Central memory CD8-positive, alpha-beta T cell (primary cell): ENCODE results near the gene TMEM201.

Source experiments
- ATAC-seq: fragments of 150-1000 bp; cut with Tn5 transposase; replicated peaks from 2 replicates; pipeline ENCODE4 v1.10.0; 2022; ENCODE audit warnings: mild to moderate bottlenecking, moderate FRiP score, moderate number of reproducible peaks; ENCODE audit not compliant: poor library complexity, severe bottlenecking; ENCODE audit errors: extremely low read depth
- DNase-seq, 2 donors: peaks; one replicate each; pipeline ENCODE4 v3.0.0; 2021; ENCODE audit warnings: low spot score in 2 of 2
- H3K27ac Mint-ChIP-seq: one replicate; pipeline ENCODE4 v1.8.0; 2022; ENCODE audit warnings: low read depth, mild to moderate bottlenecking, moderate library complexity, mixed read lengths
- H3K27me3 Mint-ChIP-seq: one replicate; pipeline ENCODE4 v1.8.0; 2022; ENCODE audit warnings: mixed read lengths
- H3K36me3 Mint-ChIP-seq: one replicate; pipeline ENCODE4 v1.8.0; 2022; ENCODE audit warnings: mild to moderate bottlenecking, moderate library complexity, mixed read lengths; ENCODE audit not compliant: insufficient read depth
- H3K4me1 Mint-ChIP-seq: one replicate; pipeline ENCODE4 v1.8.0; 2022; ENCODE audit warnings: mixed read lengths
- H3K4me3 Mint-ChIP-seq: one replicate; pipeline ENCODE4 v1.8.0; 2022; ENCODE audit warnings: mild to moderate bottlenecking, moderate library complexity, mixed read lengths
- H3K9me3 Mint-ChIP-seq: one replicate; pipeline ENCODE4 v1.8.0; 2022; ENCODE audit warnings: mixed read lengths

TMEM201 gene

DNA sequence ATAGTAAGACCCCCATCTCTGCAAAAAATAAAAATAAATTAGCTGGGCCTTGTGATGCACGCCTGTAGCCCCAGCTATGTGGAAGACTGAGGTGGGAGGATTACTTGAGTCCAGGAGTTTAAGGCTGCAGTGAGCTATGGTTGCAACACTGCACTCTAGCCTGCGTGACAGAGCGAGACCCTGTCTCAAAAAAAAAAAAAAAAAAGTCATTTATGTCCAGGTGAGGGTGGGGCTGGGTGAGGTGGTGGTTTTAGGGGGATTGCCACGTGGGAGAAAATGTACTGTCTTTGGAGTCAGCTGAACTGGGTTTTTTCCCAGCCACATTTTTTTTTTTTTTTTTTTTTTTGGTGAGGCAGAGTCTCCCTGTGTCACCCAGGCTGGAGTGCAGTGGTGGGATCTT, 69.5 kb downstream of the TMEM201 start:
- peak overlapping the region; percentile 71 for H3K27ac Mint-ChIP-seq
- peaks cover 51% of the 10 kb centered on the region for H3K36me3 Mint-ChIP-seq
- peak overlapping the region; percentile 47 for H3K4me3 Mint-ChIP-seq
- H3K4me1 Mint-ChIP-seq = peaks cover 81% of the 10 kb centered on the region
- no peaks in the 10 kb centered on the region for H3K9me3 Mint-ChIP-seq
- DNase-seq = no peak
- ATAC-seq = no peak
- H3K27me3 Mint-ChIP-seq = no peaks in the 10 kb centered on the region

DNA sequence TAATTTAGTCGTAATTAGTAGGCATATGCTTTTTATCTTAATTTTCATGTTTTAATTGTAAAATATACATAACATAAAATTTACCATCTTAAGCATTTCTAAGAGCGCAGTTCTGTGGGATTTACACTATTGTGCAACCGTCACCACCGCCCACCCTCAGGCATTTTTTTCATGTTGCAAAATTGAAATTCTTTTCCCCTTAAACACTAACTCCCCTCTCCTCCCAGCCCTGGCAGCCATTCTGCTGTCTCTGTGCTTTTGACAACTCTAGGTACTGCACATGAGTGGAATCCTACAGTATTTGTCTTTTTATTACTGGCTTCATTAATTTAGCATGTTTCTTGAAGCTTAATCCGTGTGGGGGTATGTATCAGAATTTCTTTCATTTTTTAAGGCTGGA, 70.6 kb downstream of the TMEM201 start:
- H3K4me3 Mint-ChIP-seq = peak overlapping the region; percentile 7
- ATAC-seq = no peak
- H3K9me3 Mint-ChIP-seq = no peaks in the 10 kb centered on the region
- H3K27me3 Mint-ChIP-seq = no peaks in the 10 kb centered on the region
- DNase-seq = no peak
- H3K36me3 Mint-ChIP-seq = peaks cover 41% of the 10 kb centered on the region
- no peak overlapping the region for H3K27ac Mint-ChIP-seq
- H3K4me1 Mint-ChIP-seq = peaks cover 72% of the 10 kb centered on the region

DNA sequence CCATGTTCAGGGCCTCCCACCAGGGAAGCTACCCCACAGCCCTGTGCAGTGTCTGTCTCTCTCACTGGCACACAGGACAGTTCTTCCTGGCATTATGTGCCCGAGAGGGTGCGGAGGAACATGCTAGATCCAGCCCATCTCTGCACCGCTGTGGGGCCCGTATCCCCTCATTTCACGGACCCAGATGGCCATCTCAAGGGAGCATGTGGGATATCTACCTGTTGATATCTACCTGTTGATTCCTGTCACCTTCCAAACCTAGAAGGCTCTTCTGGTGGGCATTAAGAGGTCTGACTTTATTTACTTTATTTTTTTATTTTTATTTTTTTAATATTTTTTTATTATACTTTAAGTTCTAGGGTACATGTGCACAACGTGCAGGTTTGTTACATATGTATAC, 74.5 kb downstream of the TMEM201 start:
- Mint-ChIP-seq H3K4me3 (no peak overlapping the region), H3K4me1 (peaks cover 58% of the 10 kb centered on the region), H3K9me3 (no peaks in the 10 kb centered on the region), H3K27ac (no peak overlapping the region), H3K36me3 (peaks cover 57% of the 10 kb centered on the region), H3K27me3 (no peaks in the 10 kb centered on the region)
- DNase-seq (no peak), ATAC-seq (no peak)
